Fibroblast of lung (primary cell): ENCODE measurements around the gene PHF24. TPM values are rescaled to one million over a fixed set of nuclear protein-coding genes. Genes with fewer than 3 reads are reported as not detected.

Experiments
- DNase-seq, 2 donors: peaks; one replicate each; pipeline versions ENCODE4 v3.0.0 to v3.0.0-alpha.2; 2010; ENCODE audit warnings: low read depth in 2 of 2
- H2AFZ ChIP-seq: 2 replicates; pipeline ENCODE4 v1.5.1; 2012; ENCODE audit warnings: low read length, control low read depth, inconsistent platforms
- H3K27ac ChIP-seq: 2 replicates; pipeline ENCODE4 v1.5.1; 2011; ENCODE audit warnings: low read length, control low read depth; ENCODE audit not compliant: insufficient read depth
- H3K27me3 ChIP-seq: 2 replicates; pipeline ENCODE4 v1.5.1; 2011; ENCODE audit warnings: mild to moderate bottlenecking, low read length; ENCODE audit not compliant: control insufficient read depth, insufficient read depth
- H3K36me3 ChIP-seq: 2 replicates; pipeline ENCODE4 v1.5.1; 2011; ENCODE audit warnings: low read length; ENCODE audit not compliant: control insufficient read depth, insufficient read depth
- H3K4me1 ChIP-seq: 2 replicates; pipeline ENCODE4 v1.5.1; 2011; ENCODE audit warnings: low read length; ENCODE audit not compliant: control insufficient read depth, insufficient read depth; ENCODE audit errors: extremely low read depth
- H3K4me2 ChIP-seq: 2 replicates; pipeline ENCODE4 v1.5.1; 2011; ENCODE audit warnings: low read length, control low read depth; ENCODE audit not compliant: insufficient read depth; ENCODE audit errors: extremely low read depth
- H3K4me3 ChIP-seq, 4 experiments: fragments of 200-600 bp in 1 of 4; sonication (generic) in 1 of 4; replicated peaks in 1 of 4; 2 replicates each; pipeline ENCODE4 v1.5.1; 2011 to 2016; ENCODE audit warnings: low read length in 4 of 4, low read depth in 3 of 4, mild to moderate bottlenecking in 3 of 4, control low read depth in 2 of 4, inconsistent platforms in 1 of 4, mixed read lengths in 1 of 4; ENCODE audit not compliant: insufficient read depth in 1 of 4; ENCODE audit errors: control extremely low read depth in 1 of 4
- H3K79me2 ChIP-seq: 2 replicates; pipeline ENCODE4 v1.5.1; 2012; ENCODE audit warnings: mild to moderate bottlenecking, low read length, inconsistent platforms; ENCODE audit not compliant: control insufficient read depth, insufficient read depth
- H3K9ac ChIP-seq: 2 replicates; pipeline ENCODE4 v1.5.1; 2011; ENCODE audit warnings: mild to moderate bottlenecking, low read length, control low read depth; ENCODE audit not compliant: insufficient read depth
- H3K9me3 ChIP-seq: 2 replicates; pipeline ENCODE4 v1.5.1; 2012; ENCODE audit warnings: low read depth, low read length; ENCODE audit not compliant: control insufficient read depth, insufficient read depth
- H4K20me1 ChIP-seq: 2 replicates; pipeline ENCODE4 v1.5.1; 2011; ENCODE audit warnings: low read length; ENCODE audit not compliant: control insufficient read depth, insufficient read depth; ENCODE audit errors: extremely low read depth
- CTCF ChIP-seq, 2 donors: IDR thresholded peaks in 1 of 2; conservative IDR thresholded peaks in 1 of 2; 1 replicate in 1 of 2; 2 replicates in 1 of 2; pipeline ENCODE4 v1.5.1; 2011 to 2012; ENCODE audit warnings: low read length in 2 of 2, control low read depth in 1 of 2, inconsistent platforms in 1 of 2, low read depth in 1 of 2, mild to moderate bottlenecking in 1 of 2
- EZH2 ChIP-seq: IDR thresholded peaks from 2 replicates; pipeline ENCODE4 v1.5.1; 2012; ENCODE audit warnings: low read length, control low read depth, mild to moderate bottlenecking; ENCODE audit errors: missing control alignments
- polyA minus RNA-seq: library from RNA; depleted of rRNA, polyadenylated mRNA; stranded (reverse); fragments of >200 nt; gene quantifications from 2 replicates; pipeline ENCODE4 v1.2.3, GENCODE V29; 2011; ENCODE audit warnings: low replicate concordance
- polyA plus RNA-seq, 2 donors: library from polyadenylated mRNA; depleted of rRNA in 1 of 2; stranded (reverse) in 1 of 2; unstranded in 1 of 2; fragments of >200 nt; gene quantifications; 2 replicates each; pipeline ENCODE4 v1.2.1, GENCODE V29; 2011 to 2012; ENCODE audit warnings: missing spikeins in 1 of 2
- total RNA-seq: library from RNA; depleted of rRNA; stranded (reverse); fragments of >200 nt; gene quantifications from 2 replicates; pipeline ENCODE4 v1.2.1, GENCODE V29; 2014

PHF24 gene
- total RNA-seq = under 0.01 and 0.17 TPM in 2 replicates
- not detected in 2 replicates for polyA plus RNA-seq
- 0.06 and 0.10 TPM in 2 replicates for polyA plus RNA-seq (2012)
- not detected in 2 replicates for polyA minus RNA-seq

GRCh38 chr9:34957492-34958410 is at the start of gene PHF24:
Gene PHF24, plus strand, starts transcription at chr9:34958285. Its CDS starts 13,014 bp downstream, at chr9:34971299.
- Histone ChIP-seq H3K4me2 (peak within 1 kb of the TSS; percentile 25), H3K9ac (no peak within 1 kb of the TSS), H3K27ac (no peak within 1 kb of the TSS), H4K20me1 (no peaks in the 10 kb centered on the region), H2AFZ (no peak within 1 kb of the TSS), H3K4me1 (no peaks in the 10 kb centered on the region), H3K9me3 (no peaks in the 10 kb centered on the region), H3K36me3 (no peaks in the 10 kb centered on the region), H3K79me2 (no peaks in the 10 kb centered on the region), H3K27me3 (peaks cover 56% of the 10 kb centered on the region), H3K4me3 (peak within 1 kb of the TSS in 1 of 4 experiments; percentile 20)
- TF ChIP-seq EZH2 = peak; percentile 86
- TF ChIP-seq CTCF (conservative IDR thresholded peaks at IDR 0.05 in 1 of 2, IDR thresholded peaks at IDR 0.05 in 1 of 2; ENCODE audit: low read depth in 1 of 2, low read length in 2 of 2) = no peak
- no peak for DNase-seq

GRCh38 chr9:34927061-34927460 is 31.0 kb upstream of the PHF24 start:
- H3K4me2 ChIP-seq = no peak overlapping the region
- TF ChIP-seq EZH2 = no peak
- H3K4me3 ChIP-seq = no peak overlapping the region
- H3K9me3 ChIP-seq = no peaks in the 10 kb centered on the region
- no peak overlapping the region for H2AFZ ChIP-seq
- no peaks in the 10 kb centered on the region for H4K20me1 ChIP-seq
- no peak for DNase-seq
- no peaks in the 10 kb centered on the region for H3K4me1 ChIP-seq
- peaks cover 2% of the 10 kb centered on the region for H3K27me3 ChIP-seq
- H3K27ac ChIP-seq = no peak overlapping the region
- H3K79me2 ChIP-seq = no peaks in the 10 kb centered on the region
- H3K36me3 ChIP-seq = no peaks in the 10 kb centered on the region
- no peak overlapping the region for H3K9ac ChIP-seq

GRCh38 chr9:34928921-34929320 is 29.2 kb upstream of the PHF24 start:
- no peaks in the 10 kb centered on the region for H3K4me1 ChIP-seq
- H3K4me2 ChIP-seq = no peak overlapping the region
- no peaks in the 10 kb centered on the region for H3K9me3 ChIP-seq
- peaks cover 2% of the 10 kb centered on the region for H3K27me3 ChIP-seq
- no peak overlapping the region for H3K27ac ChIP-seq
- no peak overlapping the region for H3K9ac ChIP-seq
- no peak overlapping the region for H3K4me3 ChIP-seq
- H3K36me3 ChIP-seq = no peaks in the 10 kb centered on the region
- DNase-seq = no peak
- H4K20me1 ChIP-seq = no peaks in the 10 kb centered on the region
- TF ChIP-seq CTCF (conservative IDR thresholded peaks at IDR 0.05 in 1 of 2, IDR thresholded peaks at IDR 0.05 in 1 of 2; ENCODE audit: low read depth in 1 of 2, low read length in 2 of 2) = no peak
- TF ChIP-seq EZH2 = no peak
- no peak overlapping the region for H2AFZ ChIP-seq
- H3K79me2 ChIP-seq = no peaks in the 10 kb centered on the region
